ENCODE measurements around the gene RBM33. TPM values are rescaled to one million over a fixed set of nuclear protein-coding genes. Genes with fewer than 3 reads are reported as not detected.
A peak's percentile ranks its signal among the peaks of the same experiment; 100 is the strongest.

RBM33 gene
- total RNA-seq, 1 donor from 2014 or later, result 50.5 TPM

DNA sequence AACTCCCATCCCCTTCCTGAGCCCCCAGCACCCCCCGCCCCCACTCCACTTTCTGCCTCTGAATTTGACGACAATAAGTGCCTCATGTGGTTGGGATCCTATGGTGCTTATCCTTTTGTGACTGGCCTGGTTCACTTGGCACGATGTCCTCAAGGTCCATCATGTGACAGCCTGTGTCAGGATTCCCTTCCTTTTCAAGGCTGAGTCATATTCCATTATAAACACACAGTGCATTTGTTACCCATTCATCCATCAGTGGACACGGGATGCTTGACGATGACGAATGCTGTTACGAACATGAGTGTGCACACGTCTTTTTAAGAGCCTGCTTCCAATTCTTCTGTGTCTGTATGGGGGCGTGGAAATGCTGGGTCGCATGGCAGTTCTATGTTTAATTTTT, 141.1 kb downstream of the RBM33 start:
- no peak overlapping the region for H3K4me2 ChIP-seq (ENCODE audit: low read length)
- H3K27me3 ChIP-seq (ENCODE audit: insufficient read depth, low read length), result no peaks in the 10 kb centered on the region
- no peaks in the 10 kb centered on the region for H3K9me3 Mint-ChIP-seq (ENCODE audit: unreplicated experiment)
- peaks cover 2% of the 10 kb centered on the region for H3K27me3 Mint-ChIP-seq (ENCODE audit: low read depth, unreplicated experiment)
- H3K4me1 Mint-ChIP-seq (ENCODE audit: low read depth, unreplicated experiment), result peaks cover 2% of the 10 kb centered on the region
- peaks cover 22% of the 10 kb centered on the region for H3K36me3 Mint-ChIP-seq (ENCODE audit: low read depth, unreplicated experiment)
- no peak overlapping the region for H3K9ac ChIP-seq (ENCODE audit: low read length)
- DNase-seq (ENCODE audit: low read depth), result peak; percentile 72
- no peaks in the 10 kb centered on the region for H3K9me3 ChIP-seq (ENCODE audit: insufficient read depth, low read depth, low read length)
- no peaks in the 10 kb centered on the region for H3K4me1 ChIP-seq (ENCODE audit: insufficient read depth, low read length)
- no peak for FAIRE-seq
- H2AFZ ChIP-seq (ENCODE audit: low read depth, low read length), result no peak overlapping the region
- no peak overlapping the region for H3K4me3 Mint-ChIP-seq (ENCODE audit: unreplicated experiment)
- peaks cover 10% of the 10 kb centered on the region for H4K20me1 ChIP-seq (ENCODE audit: insufficient read depth, low read length)
- no peaks in the 10 kb centered on the region for H3K36me3 ChIP-seq (ENCODE audit: insufficient read depth, low read length)
- no peak overlapping the region for H3K4me3 ChIP-seq (ENCODE audit: insufficient read depth, low read depth, low read length)
- H3K79me2 ChIP-seq (ENCODE audit: insufficient read depth, low read length), result no peaks in the 10 kb centered on the region
- H3K27ac Mint-ChIP-seq (ENCODE audit: unreplicated experiment), result no peak overlapping the region
- no peak overlapping the region for H3K27ac ChIP-seq (ENCODE audit: low read depth, low read length)
- no peak for TF ChIP-seq EZH2 (IDR thresholded peaks at IDR 0.05; ENCODE audit: insufficient read depth, low read length)
- TF ChIP-seq CTCF (IDR thresholded peaks at IDR 0.05; ENCODE audit: insufficient read depth, low read depth, low read length), result no peak

DNA sequence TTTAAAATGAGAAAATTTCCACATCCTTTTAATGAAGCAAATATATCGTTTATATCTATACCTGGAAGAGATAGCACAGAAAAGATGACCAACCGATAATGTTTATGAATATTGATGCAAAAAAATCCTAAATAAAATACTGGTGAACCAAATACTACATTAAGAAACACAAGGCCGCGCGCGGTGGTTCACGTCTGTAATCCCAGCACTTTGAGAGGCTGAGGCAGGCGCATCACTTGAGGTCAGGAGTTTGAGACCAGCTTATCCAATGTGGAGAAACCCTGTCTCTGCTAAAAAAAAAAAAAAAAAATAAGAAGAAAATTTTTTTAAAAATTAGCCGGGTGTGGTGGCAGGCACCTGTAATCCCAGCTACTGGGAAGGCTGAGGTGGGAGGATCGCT, 142.0 kb downstream of the RBM33 start:
- H3K4me1 Mint-ChIP-seq (ENCODE audit: low read depth, unreplicated experiment), result peaks cover 2% of the 10 kb centered on the region
- H3K4me2 ChIP-seq (ENCODE audit: low read length), result no peak overlapping the region
- H2AFZ ChIP-seq (ENCODE audit: low read depth, low read length), result no peak overlapping the region
- no peak for DNase-seq (ENCODE audit: low read depth)
- no peak for TF ChIP-seq EZH2 (IDR thresholded peaks at IDR 0.05; ENCODE audit: insufficient read depth, low read length)
- no peak for TF ChIP-seq CTCF (IDR thresholded peaks at IDR 0.05; ENCODE audit: insufficient read depth, low read depth, low read length)
- H3K27ac ChIP-seq (ENCODE audit: low read depth, low read length), result no peak overlapping the region
- H3K27me3 ChIP-seq (ENCODE audit: insufficient read depth, low read length), result no peaks in the 10 kb centered on the region
- H3K27ac Mint-ChIP-seq (ENCODE audit: unreplicated experiment), result no peak overlapping the region
- peaks cover 7% of the 10 kb centered on the region for H4K20me1 ChIP-seq (ENCODE audit: insufficient read depth, low read length)
- H3K4me3 Mint-ChIP-seq (ENCODE audit: unreplicated experiment), result peak overlapping the region; percentile 68
- no peaks in the 10 kb centered on the region for H3K9me3 ChIP-seq (ENCODE audit: insufficient read depth, low read depth, low read length)
- peaks cover 2% of the 10 kb centered on the region for H3K27me3 Mint-ChIP-seq (ENCODE audit: low read depth, unreplicated experiment)
- H3K4me3 ChIP-seq (ENCODE audit: insufficient read depth, low read depth, low read length), result no peak overlapping the region
- H3K36me3 Mint-ChIP-seq (ENCODE audit: low read depth, unreplicated experiment), result peaks cover 14% of the 10 kb centered on the region
- H3K9ac ChIP-seq (ENCODE audit: low read length), result no peak overlapping the region
- H3K9me3 Mint-ChIP-seq (ENCODE audit: unreplicated experiment), result peaks cover 3% of the 10 kb centered on the region
- H3K4me1 ChIP-seq (ENCODE audit: insufficient read depth, low read length), result no peaks in the 10 kb centered on the region
- H3K79me2 ChIP-seq (ENCODE audit: insufficient read depth, low read length), result no peaks in the 10 kb centered on the region
- H3K36me3 ChIP-seq (ENCODE audit: insufficient read depth, low read length), result no peaks in the 10 kb centered on the region
- FAIRE-seq, result no peak

DNA sequence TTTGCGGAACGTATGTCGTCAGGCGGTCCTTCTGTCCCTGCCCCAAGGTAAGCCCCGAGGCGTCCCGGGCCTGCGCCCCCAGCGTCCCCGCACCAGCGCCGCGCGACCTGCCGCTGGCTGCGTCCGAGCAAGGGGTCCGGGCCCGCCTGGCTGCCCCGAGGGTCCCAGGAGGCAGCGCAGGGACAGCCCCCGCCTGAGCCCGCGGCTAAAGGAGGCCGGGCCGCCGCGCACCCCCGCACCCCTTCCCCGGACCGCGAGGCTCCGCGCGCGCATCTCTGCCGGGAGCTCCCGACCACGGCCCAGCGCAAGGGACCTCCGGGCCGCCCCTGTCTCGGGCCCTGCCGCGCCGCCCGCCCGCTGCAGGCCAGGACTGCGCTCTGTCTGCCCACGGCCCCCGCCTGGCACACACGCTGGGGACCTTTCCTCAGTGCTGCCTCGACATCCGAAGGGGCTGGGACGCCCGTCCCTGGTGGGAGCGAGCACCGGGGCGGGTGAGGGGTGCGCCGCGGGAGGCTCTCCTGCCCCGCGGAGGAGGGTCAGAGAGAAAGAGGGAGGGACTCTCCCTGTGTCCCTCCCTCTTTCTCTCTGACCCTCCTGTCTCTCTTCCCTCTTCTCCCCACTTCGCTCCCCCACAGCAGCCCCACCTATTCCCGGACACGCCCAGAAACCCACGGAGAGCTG, 142.8 kb downstream of the RBM33 start:
- Histone ChIP-seq H3K27me3 (ENCODE audit: insufficient read depth, low read length) (no peaks in the 10 kb centered on the region), H3K9me3 (ENCODE audit: insufficient read depth, low read depth, low read length) (no peaks in the 10 kb centered on the region), H2AFZ (ENCODE audit: low read depth, low read length) (no peak overlapping the region), H3K9ac (ENCODE audit: low read length) (peak overlapping the region; percentile 56), H3K4me3 (ENCODE audit: insufficient read depth, low read depth, low read length) (peak overlapping the region; percentile 42), H3K27ac (ENCODE audit: low read depth, low read length) (no peak overlapping the region), H3K36me3 (ENCODE audit: insufficient read depth, low read length) (no peaks in the 10 kb centered on the region), H3K4me2 (ENCODE audit: low read length) (peak overlapping the region; percentile 88), H3K4me1 (ENCODE audit: insufficient read depth, low read length) (no peaks in the 10 kb centered on the region), H4K20me1 (ENCODE audit: insufficient read depth, low read length) (peaks cover 2% of the 10 kb centered on the region), H3K79me2 (ENCODE audit: insufficient read depth, low read length) (no peaks in the 10 kb centered on the region)
- peak overlapping the region; percentile 82 for H3K27ac Mint-ChIP-seq (ENCODE audit: unreplicated experiment)
- peaks cover 2% of the 10 kb centered on the region for H3K27me3 Mint-ChIP-seq (ENCODE audit: low read depth, unreplicated experiment)
- DNase-seq (ENCODE audit: low read depth) (no peak), FAIRE-seq (no peak)
- H3K4me1 Mint-ChIP-seq (ENCODE audit: low read depth, unreplicated experiment), result peaks cover 2% of the 10 kb centered on the region
- peaks cover 12% of the 10 kb centered on the region for H3K36me3 Mint-ChIP-seq (ENCODE audit: low read depth, unreplicated experiment)
- H3K4me3 Mint-ChIP-seq (ENCODE audit: unreplicated experiment), result peak overlapping the region; percentile 80
- peaks cover 6% of the 10 kb centered on the region for H3K9me3 Mint-ChIP-seq (ENCODE audit: unreplicated experiment)
- no peak for TF ChIP-seq EZH2 (IDR thresholded peaks at IDR 0.05; ENCODE audit: insufficient read depth, low read length)
- no peak for TF ChIP-seq CTCF (IDR thresholded peaks at IDR 0.05; ENCODE audit: insufficient read depth, low read depth, low read length)
